Body of pancreas (tissue), 4 donors: ENCODE measurements around the gene SUPT20HL1. TPM values are rescaled to one million over a fixed set of nuclear protein-coding genes. Genes with fewer than 3 reads are reported as not detected.

Source experiments
- ATAC-seq: fragments of 150-250 bp; one replicate; pipeline ENCODE4 v1.9.1; 2016
- DNase-seq, 4 donors: peaks; one replicate each; pipeline ENCODE4 v3.0.0-alpha.2; 2019
- H3K27ac ChIP-seq, 4 donors: fragments of 200-600 bp; sonication (generic); 1 replicate in 3 of 4; 2 replicates in 1 of 4; pipeline versions ENCODE4 v1.5.1 to v1.6.1; 2016 to 2019; ENCODE audit warnings: mild to moderate bottlenecking in 1 of 4, mixed read lengths in 1 of 4, moderate library complexity in 1 of 4
- H3K27me3 ChIP-seq, 2 donors: fragments of 200-600 bp; sonication (generic); one replicate each; pipeline ENCODE4 v1.6.0; 2016; ENCODE audit warnings: mild to moderate bottlenecking in 1 of 2
- H3K36me3 ChIP-seq, 2 donors: fragments of 200-600 bp; sonication (generic); replicated peaks in 1 of 2; 2 replicates each; pipeline ENCODE4 v1.5.1; 2016; ENCODE audit warnings: low read depth in 2 of 2; ENCODE audit not compliant: insufficient read depth in 1 of 2
- H3K4me1 ChIP-seq: fragments of 200-600 bp; sonication (generic); one replicate; pipeline ENCODE4 v1.6.0; 2016
- H3K4me3 ChIP-seq, 2 donors: fragments of 200-600 bp; sonication (generic); 1 replicate in 1 of 2; 2 replicates in 1 of 2; pipeline ENCODE4 v1.5.1; 2016 to 2019
- H3K9me3 ChIP-seq, 3 donors: fragments of 200-600 bp; sonication (generic); 1 replicate in 2 of 3; 2 replicates in 1 of 3; pipeline ENCODE4 v1.5.1; 2016
- CTCF ChIP-seq, 7 experiments: fragments of 450-650 bp in 4 of 7; fragments of 200-600 bp in 3 of 7; sonication (generic) in 3 of 7; IDR thresholded peaks; one replicate each; pipeline ENCODE4 v1.5.1; 2016 to 2019; ENCODE audit warnings: antibody characterized with exemption in 7 of 7
- POLR2A ChIP-seq, 3 donors: fragments of 450-650 bp; IDR thresholded peaks; one replicate each; pipeline ENCODE4 v1.6.1; 2016; ENCODE audit warnings: antibody characterized with exemption in 3 of 3, mild to moderate bottlenecking in 2 of 3
- WGBS, 2 donors: methylation state at CpG; one replicate each; pipeline ENCODE4 v1.1.5; 2017; 5-methylcytosine and 5-hydroxymethylcytosine counted together
- intact Hi-C: fragments of 100-400 bp; cut with DNase I; formaldehyde crosslinking; loops from one replicate; pipeline ENCODE4 v1.15.1; 2023
- total RNA-seq, 2 donors: library from RNA; depleted of rRNA; stranded (reverse); fragments of >200 nt; gene quantifications; one replicate each; pipeline ENCODE4 v1.1.0, GENCODE V29; 2016

Gene SUPT20HL1
- total RNA-seq, 2 donors from 2014 or later, result 0.26 TPM; not detected in 1

GRCh38 chrX:24317567-24317966 lies 42.9 kb upstream of the SUPT20HL1 start:
- no peak overlapping the region for H3K27ac ChIP-seq
- no peaks in the 10 kb centered on the region for H3K27me3 ChIP-seq
- H3K36me3 ChIP-seq, result no peaks in the 10 kb centered on the region
- DNase-seq (no peak), ATAC-seq (no peak)
- WGBS, 2 donors, result 8 to 24% methylated on average over 1 of the region's 1 CpG
- H3K9me3 ChIP-seq, result no peaks in the 10 kb centered on the region
- no peaks in the 10 kb centered on the region for H3K4me1 ChIP-seq
- no peak overlapping the region for H3K4me3 ChIP-seq
- TF ChIP-seq CTCF (IDR thresholded peaks at IDR 0.05) (no peak), POLR2A (IDR thresholded peaks at IDR 0.05) (no peak)
- intact Hi-C loops, result no loop called here

- 79 to 100% methylated on average over 1 of the region's 4 CpGs for WGBS, 2 donors
- intact Hi-C loops, result no loop called here
Observed at GRCh38 chrX:24321741-24322395, 38.6 kb upstream of the SUPT20HL1 start.

GRCh38 chrX:24325231-24325630 lies 35.2 kb upstream of the SUPT20HL1 start:
- H3K27ac ChIP-seq, result no peak overlapping the region
- intact Hi-C loops, result no loop called here
- no peaks in the 10 kb centered on the region for H3K36me3 ChIP-seq
- WGBS, 2 donors, result no CpG with 5 or more reads among the region's 1 CpG
- DNase-seq (no peak), ATAC-seq (no peak)
- H3K4me1 ChIP-seq, result no peaks in the 10 kb centered on the region
- H3K27me3 ChIP-seq, result no peaks in the 10 kb centered on the region
- H3K4me3 ChIP-seq, result no peak overlapping the region
- H3K9me3 ChIP-seq, result no peaks in the 10 kb centered on the region
- TF ChIP-seq CTCF (IDR thresholded peaks at IDR 0.05) (no peak), POLR2A (IDR thresholded peaks at IDR 0.05) (no peak)

More at GRCh38 chrX:24321741-24322395, 38.6 kb upstream of the SUPT20HL1 start:
- no peaks in the 10 kb centered on the region for H3K9me3 ChIP-seq
- no peaks in the 10 kb centered on the region for H3K27me3 ChIP-seq
- no peak for ATAC-seq
- TF ChIP-seq CTCF (IDR thresholded peaks at IDR 0.05), result no peak
- TF ChIP-seq POLR2A (IDR thresholded peaks at IDR 0.05), result no peak
- no peak for DNase-seq
- H3K4me3 ChIP-seq, result no peak overlapping the region
- no peaks in the 10 kb centered on the region for H3K4me1 ChIP-seq
- H3K36me3 ChIP-seq, result no peaks in the 10 kb centered on the region
- no peak overlapping the region for H3K27ac ChIP-seq

GRCh38 chrX:24332878-24333277 lies 27.6 kb upstream of the SUPT20HL1 start:
- Histone ChIP-seq H3K27me3 (no peaks in the 10 kb centered on the region), H3K27ac (no peak overlapping the region), H3K4me3 (no peak overlapping the region), H3K36me3 (no peaks in the 10 kb centered on the region), H3K9me3 (no peaks in the 10 kb centered on the region), H3K4me1 (no peaks in the 10 kb centered on the region)
- WGBS, 2 donors, result 56 to 84% methylated on average over 4 of the region's 4 CpGs
- DNase-seq, result no peak
- intact Hi-C loops, result no loop called here
- ATAC-seq, result no peak
- no peak for TF ChIP-seq CTCF (IDR thresholded peaks at IDR 0.05)
- no peak for TF ChIP-seq POLR2A (IDR thresholded peaks at IDR 0.05)

GRCh38 chrX:24333371-24333770 lies 27.1 kb upstream of the SUPT20HL1 start:
- Histone ChIP-seq H3K9me3 (no peaks in the 10 kb centered on the region), H3K4me3 (no peak overlapping the region), H3K27ac (no peak overlapping the region), H3K4me1 (no peaks in the 10 kb centered on the region), H3K36me3 (no peaks in the 10 kb centered on the region), H3K27me3 (no peaks in the 10 kb centered on the region)
- DNase-seq (no peak), ATAC-seq (no peak)
- intact Hi-C loops, result no loop called here
- WGBS, 2 donors, result 87 to 88% methylated on average over 1 of the region's 1 CpG
- TF ChIP-seq POLR2A (IDR thresholded peaks at IDR 0.05) (no peak), CTCF (IDR thresholded peaks at IDR 0.05) (no peak)
